OCI-LY3 (cell line): ENCODE data around the gene SPON1.
"Not testable (repeated sequence)": the region's sequence is repeated elsewhere in the genome, so short reads cannot be mapped to it uniquely, and the experiment has no call there.

ENCODE experiments used
- H2AFZ ChIP-seq: fragments of 200-600, 300-600 bp; shearing (Covaris generic); 2 replicates; pipeline ENCODE4 v1.6.0; 2014; ENCODE audit warnings: antibody characterized with exemption, low read depth, low read length
- H3K27ac ChIP-seq: fragments of 200-600, 300-600 bp; sonication (generic); 2 replicates; pipeline ENCODE4 v1.5.1; 2014; ENCODE audit warnings: mild to moderate bottlenecking, low read length, moderate library complexity, mixed read lengths
- H3K27me3 ChIP-seq: fragments of 200-600, 300-600 bp; sonication (generic); 2 replicates; pipeline ENCODE4 v1.6.1; 2014; ENCODE audit warnings: low read depth, low read length, mixed read lengths
- H3K36me3 ChIP-seq: fragments of 200-600, 300-600 bp; sonication (generic); replicated peaks from 2 replicates; pipeline ENCODE3; 2014; ENCODE audit warnings: low read depth, low read length, mixed read lengths
- H3K4me1 ChIP-seq: fragments of 300-600, 200-600 bp; sonication (generic); 2 replicates; pipeline ENCODE4 v1.6.1; 2014; ENCODE audit warnings: low read length, mixed read lengths
- H3K4me2 ChIP-seq: fragments of 200-600, 300-600 bp; sonication (generic); 2 replicates; pipeline ENCODE4 v1.6.1; 2014; ENCODE audit warnings: low read length, mixed read lengths
- H3K4me3 ChIP-seq: fragments of 300-600, 200-600 bp; sonication (generic); 2 replicates; pipeline ENCODE4 v1.5.1; 2014; ENCODE audit warnings: antibody characterized with exemption, mild to moderate bottlenecking, low read length, moderate library complexity
- H3K79me2 ChIP-seq: fragments of 300-600, 200-600 bp; shearing (Covaris generic); 2 replicates; pipeline ENCODE4 v1.6.1; 2014; ENCODE audit warnings: mild to moderate bottlenecking, low read length, mixed read lengths
- H3K9ac ChIP-seq: fragments of 300-600, 200-600 bp; shearing (Covaris generic); 2 replicates; pipeline ENCODE4 v1.6.0; 2014; ENCODE audit warnings: mild to moderate bottlenecking, low read length, moderate library complexity
- H3K9me3 ChIP-seq: fragments of 200-600, 300-600 bp; shearing (Covaris generic); 2 replicates; pipeline ENCODE4 v1.6.1; 2014; ENCODE audit warnings: low read length, mixed read lengths; ENCODE audit not compliant: insufficient read depth
- H4K20me1 ChIP-seq: fragments of 200-600, 300-600 bp; sonication (generic); 2 replicates; pipeline ENCODE4 v1.6.1; 2016; ENCODE audit warnings: low read length, mixed read lengths; ENCODE audit not compliant: insufficient read depth
- EZH2phosphoT487 ChIP-seq: fragments of 200-600 bp; shearing (Covaris generic); IDR thresholded peaks from 2 replicates; pipeline ENCODE4 v1.6.1; 2018; ENCODE audit warnings: antibody characterized with exemption, mixed run types, low read depth
- TF ChIP-seq, protein P1 (sequence below): fragments of 200-600, 300-600 bp; sonication (generic); IDR thresholded peaks from 2 replicates; pipeline ENCODE4 v1.5.1; 2014; ENCODE audit warnings: antibody characterized with exemption, low read length, low read depth

SPON1 gene

DNA sequence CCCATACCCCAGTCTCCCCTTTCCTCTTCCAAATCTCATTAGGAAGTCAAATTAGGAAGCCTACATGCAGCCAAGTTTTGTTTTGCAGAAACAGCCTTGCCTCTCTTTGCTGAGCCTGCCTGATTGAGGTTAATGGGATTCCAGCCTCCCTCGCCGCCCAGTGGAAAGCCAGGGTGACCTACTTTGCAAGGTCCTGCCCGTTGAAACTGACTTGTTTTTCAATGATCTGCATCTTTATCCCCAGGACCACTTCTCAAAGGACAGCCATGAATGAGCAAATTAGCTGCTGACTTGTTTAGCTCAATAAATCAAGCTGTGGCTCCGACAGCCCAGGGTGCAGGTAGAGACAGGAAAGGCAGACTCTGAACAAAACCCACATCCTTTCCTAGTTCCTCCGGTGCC lies 286.1 kb downstream of the SPON1 start:
- peak overlapping the region; percentile 1; the same call in 1 of the 2 replicates for H3K4me2 ChIP-seq
- no peaks in the 10 kb centered on the region for H3K9me3 ChIP-seq
- no peak overlapping the region for H3K27ac ChIP-seq
- no peaks in the 10 kb centered on the region for H3K79me2 ChIP-seq
- peaks cover 24% of the 10 kb centered on the region for H3K27me3 ChIP-seq
- H3K9ac ChIP-seq: no peak overlapping the region
- no peaks in the 10 kb centered on the region for H3K36me3 ChIP-seq
- TF ChIP-seq EZH2phosphoT487: no peak
- TF ChIP-seq, protein P1, sequence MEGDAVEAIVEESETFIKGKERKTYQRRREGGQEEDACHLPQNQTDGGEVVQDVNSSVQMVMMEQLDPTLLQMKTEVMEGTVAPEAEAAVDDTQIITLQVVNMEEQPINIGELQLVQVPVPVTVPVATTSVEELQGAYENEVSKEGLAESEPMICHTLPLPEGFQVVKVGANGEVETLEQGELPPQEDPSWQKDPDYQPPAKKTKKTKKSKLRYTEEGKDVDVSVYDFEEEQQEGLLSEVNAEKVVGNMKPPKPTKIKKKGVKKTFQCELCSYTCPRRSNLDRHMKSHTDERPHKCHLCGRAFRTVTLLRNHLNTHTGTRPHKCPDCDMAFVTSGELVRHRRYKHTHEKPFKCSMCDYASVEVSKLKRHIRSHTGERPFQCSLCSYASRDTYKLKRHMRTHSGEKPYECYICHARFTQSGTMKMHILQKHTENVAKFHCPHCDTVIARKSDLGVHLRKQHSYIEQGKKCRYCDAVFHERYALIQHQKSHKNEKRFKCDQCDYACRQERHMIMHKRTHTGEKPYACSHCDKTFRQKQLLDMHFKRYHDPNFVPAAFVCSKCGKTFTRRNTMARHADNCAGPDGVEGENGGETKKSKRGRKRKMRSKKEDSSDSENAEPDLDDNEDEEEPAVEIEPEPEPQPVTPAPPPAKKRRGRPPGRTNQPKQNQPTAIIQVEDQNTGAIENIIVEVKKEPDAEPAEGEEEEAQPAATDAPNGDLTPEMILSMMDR: no peak
- H2AFZ ChIP-seq: no peak overlapping the region
- no peak overlapping the region for H3K4me3 ChIP-seq
- no peaks in the 10 kb centered on the region for H4K20me1 ChIP-seq
- peaks cover 4% of the 10 kb centered on the region for H3K4me1 ChIP-seq

DNA sequence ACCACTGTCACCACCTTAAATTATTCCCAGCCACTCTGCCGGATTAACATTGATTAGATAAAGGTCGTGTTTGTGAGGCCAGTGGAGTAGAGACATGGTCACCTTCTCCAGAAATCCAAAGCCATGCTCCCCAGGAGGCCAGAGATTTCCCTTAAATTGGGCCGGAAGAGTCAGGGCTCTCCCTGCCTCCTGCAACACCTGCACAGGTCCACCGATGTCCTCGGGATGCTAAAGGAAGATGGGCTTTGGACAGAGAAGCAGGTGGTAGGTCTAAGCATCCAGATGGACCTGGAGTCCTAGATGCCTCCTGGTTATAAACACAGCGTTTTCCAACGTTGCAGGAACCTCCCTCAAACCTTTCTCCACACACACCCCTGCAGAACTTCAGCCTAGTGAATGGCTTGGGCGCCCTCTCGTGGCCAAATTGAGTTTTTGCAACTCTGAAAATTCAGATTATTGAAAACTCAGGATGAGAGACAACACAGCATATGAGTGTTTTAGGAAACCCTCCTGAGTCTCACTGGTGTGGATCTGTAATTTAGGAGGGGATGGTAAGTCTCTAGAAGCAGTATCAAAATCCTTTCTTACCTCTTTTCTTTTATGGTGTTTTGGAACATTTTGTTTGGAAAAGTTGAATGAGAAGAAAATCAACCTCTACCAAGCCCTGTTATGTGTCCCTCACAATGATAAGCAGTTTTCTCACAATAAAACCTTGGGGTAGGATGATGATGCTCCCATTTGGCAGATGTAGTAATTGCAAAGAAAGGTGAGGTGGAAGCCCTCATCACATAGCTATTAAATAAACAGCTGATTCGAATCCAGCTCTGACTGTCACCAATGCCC lies 286.8 kb downstream of the SPON1 start:
- no peaks in the 10 kb centered on the region for H3K79me2 ChIP-seq
- no peak overlapping the region for H3K27ac ChIP-seq
- H3K4me1 ChIP-seq: peaks cover 4% of the 10 kb centered on the region
- peak overlapping the region; percentile 50 for H3K4me2 ChIP-seq
- H3K27me3 ChIP-seq: peaks cover 24% of the 10 kb centered on the region
- H3K36me3 ChIP-seq: no peaks in the 10 kb centered on the region
- H4K20me1 ChIP-seq: no peaks in the 10 kb centered on the region
- TF ChIP-seq EZH2phosphoT487: no peak
- TF ChIP-seq, protein P1: peak; percentile 96
- no peak overlapping the region for H3K9ac ChIP-seq
- peak overlapping the region; percentile 69; the same call in 1 of the 2 replicates for H2AFZ ChIP-seq
- H3K4me3 ChIP-seq: peak overlapping the region; percentile 39
- H3K9me3 ChIP-seq: no peaks in the 10 kb centered on the region

DNA sequence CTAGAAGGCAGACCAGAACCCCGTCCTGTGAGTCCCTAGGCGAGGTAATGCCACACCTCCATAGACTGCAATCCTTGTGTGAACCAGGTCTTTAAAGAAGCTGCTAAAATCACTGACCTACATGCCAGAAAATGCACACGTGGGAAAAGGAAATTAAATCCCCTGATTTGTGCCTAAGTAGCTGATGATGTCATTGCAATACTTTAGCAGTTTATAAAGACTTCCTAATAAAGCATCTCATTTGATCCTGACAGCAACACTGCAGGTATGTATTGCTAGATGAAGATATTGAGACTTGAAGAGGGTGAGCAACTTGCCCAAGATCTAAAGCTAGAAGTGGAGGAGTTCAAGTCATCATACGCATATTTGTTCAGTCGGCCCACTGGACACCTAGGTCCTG lies 289.2 kb downstream of the SPON1 start:
- H2AFZ ChIP-seq: no peak overlapping the region
- H3K4me3 ChIP-seq: no peak overlapping the region
- H3K79me2 ChIP-seq: no peaks in the 10 kb centered on the region
- H3K27ac ChIP-seq: no peak overlapping the region
- no peak overlapping the region for H3K9ac ChIP-seq
- H4K20me1 ChIP-seq: no peaks in the 10 kb centered on the region
- H3K36me3 ChIP-seq: no peaks in the 10 kb centered on the region
- peaks cover 4% of the 10 kb centered on the region for H3K4me1 ChIP-seq
- TF ChIP-seq, protein P1: no peak
- no peak for TF ChIP-seq EZH2phosphoT487
- H3K9me3 ChIP-seq: no peaks in the 10 kb centered on the region
- H3K27me3 ChIP-seq: peaks cover 24% of the 10 kb centered on the region
- H3K4me2 ChIP-seq: no peak overlapping the region

DNA sequence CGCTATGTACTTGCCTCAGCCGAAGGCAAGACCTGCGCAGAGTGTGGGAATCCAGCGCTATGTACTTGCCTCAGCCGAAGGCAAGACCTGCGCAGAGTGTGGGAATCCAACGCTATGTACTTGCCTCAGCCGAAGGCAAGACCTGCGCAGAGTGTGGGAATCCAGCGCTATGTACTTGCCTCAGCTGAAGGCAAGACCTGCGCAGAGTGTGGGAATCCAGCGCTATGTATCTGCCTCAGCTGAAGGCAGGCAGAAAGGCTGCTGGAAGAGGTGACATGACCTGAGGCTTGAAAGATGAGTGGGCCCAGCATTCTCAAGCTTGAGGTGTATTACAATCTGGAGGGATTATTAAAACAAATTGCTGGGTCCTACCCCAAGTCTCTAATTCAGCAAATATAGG lies 290.0 kb downstream of the SPON1 start:
- not testable (repeated sequence) for H3K4me3 ChIP-seq, H3K79me2 ChIP-seq, H3K4me2 ChIP-seq, H3K9ac ChIP-seq, H3K27ac ChIP-seq, H4K20me1 ChIP-seq, H3K4me1 ChIP-seq, H2AFZ ChIP-seq, H3K9me3 ChIP-seq, H3K36me3 ChIP-seq
- peaks cover 22% of the 10 kb centered on the region for H3K27me3 ChIP-seq
